Peyer's patch (tissue), 4 donors: ENCODE measurements around the gene NMT2. TPM values are rescaled to one million over a fixed set of nuclear protein-coding genes. Genes with fewer than 3 reads are reported as not detected.

Source experiments
- DNase-seq, 3 donors: peaks; one replicate each; pipeline ENCODE4 v3.0.0-alpha.2; 2017 to 2019
- H3K27ac ChIP-seq, 4 donors: fragments of 200-600 bp; sonication (generic); one replicate each; pipeline ENCODE4 v1.5.1; 2016 to 2019
- H3K27me3 ChIP-seq, 2 donors: fragments of 200-600 bp; sonication (generic); one replicate each; pipeline ENCODE4 v1.5.1; 2019
- H3K36me3 ChIP-seq, 3 donors: fragments of 200-600 bp; sonication (generic); one replicate each; pipeline ENCODE4 v1.5.1; 2016 to 2019
- H3K4me1 ChIP-seq, 4 donors: fragments of 200-600 bp; sonication (generic); one replicate each; pipeline ENCODE4 v1.5.1; 2016 to 2019
- H3K4me3 ChIP-seq, 4 donors: fragments of 200-600 bp; sonication (generic); 1 replicate in 3 of 4; 2 replicates in 1 of 4; pipeline ENCODE4 v1.5.1; 2016 to 2019; ENCODE audit warnings: mild to moderate bottlenecking in 1 of 4
- H3K9me3 ChIP-seq, 4 donors: fragments of 200-600 bp; sonication (generic); one replicate each; pipeline ENCODE4 v1.5.1; 2016 to 2019; ENCODE audit warnings: mild to moderate bottlenecking in 1 of 4
- POLR2A ChIP-seq, 2 donors: fragments of 450-650 bp; IDR thresholded peaks; one replicate each; pipeline ENCODE4 v1.5.1; 2017; ENCODE audit warnings: antibody characterized with exemption in 2 of 2, mild to moderate bottlenecking in 2 of 2, moderate library complexity in 2 of 2
- total RNA-seq, 4 donors: library from RNA; depleted of rRNA; stranded (reverse); fragments of >200 nt; gene quantifications; one replicate each; pipeline ENCODE4 v1.1.0, GENCODE V29; 2016
- TF ChIP-seq, protein P1 (sequence below), 6 experiments: fragments of 450-650 bp in 4 of 6; fragments of 200-600 bp in 2 of 6; sonication (generic) in 1 of 6; IDR thresholded peaks; one replicate each; pipeline ENCODE4 v1.5.1; 2017 to 2019; ENCODE audit warnings: antibody characterized with exemption in 6 of 6, mild to moderate bottlenecking in 3 of 6, moderate library complexity in 1 of 6

The NMT2 gene
- 10 to 100 TPM; 13.2 to 27.9 (median 20.8) TPM for total RNA-seq

DNA sequence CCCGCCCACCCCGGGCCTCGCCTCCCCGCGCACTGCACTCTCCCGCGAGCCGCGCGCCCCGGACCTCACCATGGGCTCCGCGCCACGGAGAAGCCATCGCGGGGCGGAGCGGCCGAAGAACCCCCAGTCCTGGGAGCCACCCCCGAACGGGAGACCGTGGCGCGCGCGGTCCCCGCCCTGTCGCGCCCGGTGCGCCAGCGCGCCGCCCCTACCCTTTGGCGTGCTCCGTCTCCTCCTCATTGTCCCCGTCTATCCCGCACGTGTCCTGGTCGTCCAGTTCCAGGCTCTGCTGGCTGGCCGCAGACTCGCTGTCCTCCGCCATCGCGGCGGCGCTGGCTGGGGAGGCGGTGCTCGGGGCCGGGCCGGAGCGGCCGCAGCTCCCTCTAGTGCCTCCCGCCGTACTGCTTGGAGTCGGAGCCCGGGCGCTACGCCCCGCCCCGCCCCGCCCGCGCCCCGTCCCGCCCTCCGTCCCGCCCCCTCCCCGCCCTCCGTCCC lies at the start of gene NMT2:
Gene NMT2 (minus strand): TSS at position 403 of the 495 bp plus-strand sequence. CDS start 81 bp downstream, at position 322.
- DNase-seq = peak in 2 of 3 donors; percentile 41 to 93
- no peaks in the 10 kb centered on the region for H3K9me3 ChIP-seq
- TF ChIP-seq, protein P1, sequence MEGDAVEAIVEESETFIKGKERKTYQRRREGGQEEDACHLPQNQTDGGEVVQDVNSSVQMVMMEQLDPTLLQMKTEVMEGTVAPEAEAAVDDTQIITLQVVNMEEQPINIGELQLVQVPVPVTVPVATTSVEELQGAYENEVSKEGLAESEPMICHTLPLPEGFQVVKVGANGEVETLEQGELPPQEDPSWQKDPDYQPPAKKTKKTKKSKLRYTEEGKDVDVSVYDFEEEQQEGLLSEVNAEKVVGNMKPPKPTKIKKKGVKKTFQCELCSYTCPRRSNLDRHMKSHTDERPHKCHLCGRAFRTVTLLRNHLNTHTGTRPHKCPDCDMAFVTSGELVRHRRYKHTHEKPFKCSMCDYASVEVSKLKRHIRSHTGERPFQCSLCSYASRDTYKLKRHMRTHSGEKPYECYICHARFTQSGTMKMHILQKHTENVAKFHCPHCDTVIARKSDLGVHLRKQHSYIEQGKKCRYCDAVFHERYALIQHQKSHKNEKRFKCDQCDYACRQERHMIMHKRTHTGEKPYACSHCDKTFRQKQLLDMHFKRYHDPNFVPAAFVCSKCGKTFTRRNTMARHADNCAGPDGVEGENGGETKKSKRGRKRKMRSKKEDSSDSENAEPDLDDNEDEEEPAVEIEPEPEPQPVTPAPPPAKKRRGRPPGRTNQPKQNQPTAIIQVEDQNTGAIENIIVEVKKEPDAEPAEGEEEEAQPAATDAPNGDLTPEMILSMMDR (IDR thresholded peaks at IDR 0.05) = peak in 4 of 6 experiments; percentile 42 to 71 (median 58)
- TF ChIP-seq POLR2A (IDR thresholded peaks at IDR 0.05) = peak; percentile 82 to 95
- H3K4me3 ChIP-seq = peak within 1 kb of the TSS; percentile 71 to 95 (median 94)
- H3K27ac ChIP-seq = peak within 1 kb of the TSS; percentile 88 to 94 (median 92)
- H3K4me1 ChIP-seq = peaks cover 0 to 17% (median 2%) of the 10 kb centered on the region in 4 donors
- no peaks in the 10 kb centered on the region for H3K27me3 ChIP-seq
- no peaks in the 10 kb centered on the region for H3K36me3 ChIP-seq

DNA sequence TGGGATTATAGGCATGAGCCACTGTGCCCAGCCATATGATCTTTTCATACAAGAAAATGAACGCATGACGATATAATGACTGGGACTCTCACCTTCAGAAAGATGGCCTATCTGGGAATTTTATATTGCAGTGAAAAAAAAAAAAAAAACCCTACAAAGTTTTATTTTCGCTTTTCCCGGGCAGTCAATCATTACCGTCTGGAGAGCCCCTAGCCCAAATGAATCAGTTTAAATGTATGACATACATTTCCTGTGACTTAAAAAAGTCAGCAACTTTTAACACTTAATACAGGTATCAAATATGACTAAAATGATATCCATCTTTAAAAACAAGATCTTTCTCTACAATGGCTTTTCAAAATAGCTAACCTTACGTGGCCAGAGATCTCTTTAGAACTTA lies 48.2 kb upstream of the NMT2 start:
- no peak overlapping the region for H3K4me3 ChIP-seq
- peaks cover 0 to 19% (median 0%) of the 10 kb centered on the region in 3 donors for H3K36me3 ChIP-seq
- H3K9me3 ChIP-seq = no peaks in the 10 kb centered on the region
- no peaks in the 10 kb centered on the region for H3K4me1 ChIP-seq
- TF ChIP-seq, protein P1 (IDR thresholded peaks at IDR 0.05) = no peak
- no peak for TF ChIP-seq POLR2A (IDR thresholded peaks at IDR 0.05)
- no peaks in the 10 kb centered on the region for H3K27me3 ChIP-seq
- H3K27ac ChIP-seq = no peak overlapping the region
- DNase-seq = no peak

DNA sequence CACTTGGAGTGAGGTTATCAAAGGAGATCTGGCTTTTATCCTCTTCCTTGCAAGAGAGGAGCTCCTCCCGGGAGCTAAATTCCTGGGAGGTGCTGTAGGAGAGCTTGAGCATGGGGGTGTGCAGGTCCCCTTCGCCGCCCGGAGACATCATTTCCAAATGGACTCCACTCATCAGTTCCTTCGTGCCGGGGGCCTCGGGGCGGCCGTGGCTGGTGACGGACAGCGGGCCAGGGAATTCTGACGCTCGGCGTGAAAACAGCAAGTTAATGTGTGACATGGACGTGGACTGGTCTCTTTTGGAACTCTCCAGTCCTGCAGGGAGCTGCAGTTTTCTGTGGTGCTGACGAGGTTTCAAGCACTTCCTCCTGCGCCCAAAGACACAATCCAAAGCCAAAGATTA lies 45.7 kb upstream of the NMT2 start:
- H3K4me3 ChIP-seq = no peak overlapping the region
- H3K36me3 ChIP-seq = peaks cover 0 to 19% (median 0%) of the 10 kb centered on the region in 3 donors
- H3K4me1 ChIP-seq = no peaks in the 10 kb centered on the region
- no peak for DNase-seq
- H3K9me3 ChIP-seq = no peaks in the 10 kb centered on the region
- no peaks in the 10 kb centered on the region for H3K27me3 ChIP-seq
- TF ChIP-seq, protein P1 (IDR thresholded peaks at IDR 0.05) = no peak
- TF ChIP-seq POLR2A (IDR thresholded peaks at IDR 0.05) = no peak
- no peak overlapping the region for H3K27ac ChIP-seq

DNA sequence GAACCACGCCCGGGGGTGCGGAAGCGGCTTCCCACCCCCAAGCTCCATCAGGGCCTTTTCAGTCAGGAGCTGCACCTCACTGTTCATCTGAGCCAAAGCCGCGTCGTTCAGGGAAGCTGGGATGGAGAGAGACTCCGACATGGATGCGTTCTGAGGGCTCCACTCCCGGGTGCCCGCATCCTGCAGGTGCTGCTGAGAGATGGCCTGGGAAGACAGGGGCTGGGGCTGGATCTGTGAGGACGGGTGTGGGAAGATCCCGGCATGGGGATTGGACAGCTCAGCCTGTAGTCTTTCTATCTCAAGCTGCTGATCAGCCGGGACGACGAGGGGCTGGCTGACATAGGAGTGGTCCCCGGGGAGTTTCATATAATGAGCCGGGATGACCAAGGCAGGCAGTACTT lies 45.0 kb upstream of the NMT2 start:
- no peak overlapping the region for H3K4me3 ChIP-seq
- H3K27ac ChIP-seq = no peak overlapping the region
- H3K9me3 ChIP-seq = no peaks in the 10 kb centered on the region
- H3K4me1 ChIP-seq = no peaks in the 10 kb centered on the region
- DNase-seq = no peak
- TF ChIP-seq POLR2A (IDR thresholded peaks at IDR 0.05) = no peak
- TF ChIP-seq, protein P1 (IDR thresholded peaks at IDR 0.05) = no peak
- H3K27me3 ChIP-seq = no peaks in the 10 kb centered on the region
- peaks cover 0 to 19% (median 0%) of the 10 kb centered on the region in 3 donors for H3K36me3 ChIP-seq

DNA sequence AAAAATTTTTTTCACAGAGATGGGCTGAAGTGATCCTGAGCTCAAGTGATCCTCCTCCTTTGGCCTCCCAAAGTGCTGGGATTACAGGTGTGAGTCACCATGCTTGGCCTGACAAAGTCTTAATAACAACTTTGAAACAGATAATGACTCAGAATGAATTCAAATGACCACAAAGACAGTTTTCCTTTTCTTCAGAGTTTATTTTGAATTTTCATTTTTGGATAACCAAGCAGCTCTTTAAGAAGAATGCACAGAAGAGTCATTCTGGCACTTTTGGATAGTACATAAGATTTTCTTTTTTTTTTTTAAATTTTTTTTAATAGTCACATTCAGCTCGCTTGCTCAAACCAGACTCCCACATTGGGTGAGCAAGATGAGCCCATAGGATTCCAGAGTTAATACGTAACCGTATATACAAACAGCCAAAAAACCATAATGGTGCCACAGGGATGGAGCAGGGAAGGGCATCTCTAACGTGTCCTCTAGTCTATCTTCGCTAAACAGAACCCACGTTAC lies 43.0 kb upstream of the NMT2 start:
- Histone ChIP-seq H3K27ac (no peak overlapping the region), H3K9me3 (no peaks in the 10 kb centered on the region), H3K4me3 (no peak overlapping the region), H3K4me1 (no peaks in the 10 kb centered on the region), H3K27me3 (no peaks in the 10 kb centered on the region), H3K36me3 (peaks cover 0 to 19% (median 0%) of the 10 kb centered on the region in 3 donors)
- no peak for TF ChIP-seq POLR2A (IDR thresholded peaks at IDR 0.05)
- no peak for DNase-seq

DNA sequence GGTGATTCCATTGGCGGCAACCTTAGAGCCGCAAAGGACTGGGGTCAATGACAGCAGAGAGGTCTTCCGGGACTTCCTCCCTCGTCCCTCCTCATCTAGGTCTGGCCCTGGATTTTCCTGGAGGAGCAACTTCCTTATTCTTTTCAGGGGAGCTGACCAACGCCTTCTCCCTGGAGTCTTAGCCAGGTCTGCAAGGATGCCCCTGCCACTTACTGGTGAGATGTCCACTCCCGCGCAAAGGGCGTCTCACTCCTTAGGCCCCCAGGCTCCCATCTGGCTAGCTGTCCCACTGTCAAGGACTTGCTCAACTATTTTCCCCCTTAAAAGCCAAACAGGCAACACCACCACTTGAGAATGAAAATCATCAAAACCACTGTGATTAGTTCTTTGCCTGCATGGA lies 42.0 kb upstream of the NMT2 start:
- no peak for DNase-seq

More for the DNA sequence above, 42.0 kb upstream of the NMT2 start:
- peak overlapping the region in 1 of 4 donors; percentile 12 for H3K27ac ChIP-seq
- no peaks in the 10 kb centered on the region for H3K4me1 ChIP-seq
- TF ChIP-seq POLR2A (IDR thresholded peaks at IDR 0.05) = no peak
- TF ChIP-seq, protein P1 (IDR thresholded peaks at IDR 0.05) = no peak
- H3K27me3 ChIP-seq = no peaks in the 10 kb centered on the region
- no peak overlapping the region for H3K4me3 ChIP-seq
- no peaks in the 10 kb centered on the region for H3K9me3 ChIP-seq
- peaks cover 0 to 19% (median 0%) of the 10 kb centered on the region in 3 donors for H3K36me3 ChIP-seq
